G401.6 (cell line): ENCODE results near the gene TNF.

Source experiments
- FAIRE-seq: peaks from 2 replicates; lab custom pipeline; 2012; peaks lifted over from hg19 to GRCh38; lab: Jason Lieb, UNC

TNF gene

GRCh38 chr6:31575335-31575901, at the start of gene TNF:
TNF (plus strand) TSS chr6:31575565; CDS start chr6:31575742, 177 bp downstream.
- no peak for FAIRE-seq

- FAIRE-seq = no peak
Measured at GRCh38 chr6:31525932-31526591, 49.3 kb upstream of the TNF start.

- no peak for FAIRE-seq
Measured at GRCh38 chr6:31528307-31528777, 47.0 kb upstream of the TNF start.

- FAIRE-seq = no peak
Measured at GRCh38 chr6:31528821-31529328, 46.5 kb upstream of the TNF start, which contains the start of gene MCCD1. MCCD1 (plus strand) TSS chr6:31528962; CDS start chr6:31529015, 53 bp downstream.

GRCh38 chr6:31529329-31530150, 45.8 kb upstream of the TNF start:
- FAIRE-seq = no peak

- FAIRE-seq = no peak
Measured at GRCh38 chr6:31530659-31531058, 44.7 kb upstream of the TNF start.

GRCh38 chr6:31531162-31531561, 44.2 kb upstream of the TNF start:
- FAIRE-seq = no peak

GRCh38 chr6:31531771-31532643, 43.4 kb upstream of the TNF start:
- FAIRE-seq = no peak

GRCh38 chr6:31532644-31533454, 42.5 kb upstream of the TNF start:
- no peak for FAIRE-seq

- no peak for FAIRE-seq
Measured at GRCh38 chr6:31533455-31533841, 41.9 kb upstream of the TNF start.

GRCh38 chr6:31534011-31534410, 41.4 kb upstream of the TNF start:
- FAIRE-seq = no peak

GRCh38 chr6:31534521-31535040, 40.8 kb upstream of the TNF start:
- FAIRE-seq = no peak

- no peak for FAIRE-seq
Measured at GRCh38 chr6:31535538-31536324, 39.6 kb upstream of the TNF start.

GRCh38 chr6:31538805-31539400, 36.5 kb upstream of the TNF start:
- FAIRE-seq = no peak

GRCh38 chr6:31540640-31541039, 34.7 kb upstream of the TNF start:
- no peak for FAIRE-seq

GRCh38 chr6:31541059-31541657, 34.2 kb upstream of the TNF start:
- no peak for FAIRE-seq

- peak; percentile 86 for FAIRE-seq
Measured at GRCh38 chr6:31541658-31542521, 33.5 kb upstream of the TNF start, which contains the start of gene DDX39B. DDX39B (minus strand) TSS chr6:31542003; CDS start chr6:31540532, 1,471 bp downstream.

GRCh38 chr6:31543639-31544038, 31.7 kb upstream of the TNF start:
- FAIRE-seq = no peak
